Measurements from ENCODE around the gene MEIKIN. TPM values are rescaled to one million over a fixed set of nuclear protein-coding genes. Genes with fewer than 3 reads are reported as not detected.

The MEIKIN gene
- polyA plus RNA-seq, 3 donors, result 0.16 to 1.6 (median 1.6) TPM

DNA sequence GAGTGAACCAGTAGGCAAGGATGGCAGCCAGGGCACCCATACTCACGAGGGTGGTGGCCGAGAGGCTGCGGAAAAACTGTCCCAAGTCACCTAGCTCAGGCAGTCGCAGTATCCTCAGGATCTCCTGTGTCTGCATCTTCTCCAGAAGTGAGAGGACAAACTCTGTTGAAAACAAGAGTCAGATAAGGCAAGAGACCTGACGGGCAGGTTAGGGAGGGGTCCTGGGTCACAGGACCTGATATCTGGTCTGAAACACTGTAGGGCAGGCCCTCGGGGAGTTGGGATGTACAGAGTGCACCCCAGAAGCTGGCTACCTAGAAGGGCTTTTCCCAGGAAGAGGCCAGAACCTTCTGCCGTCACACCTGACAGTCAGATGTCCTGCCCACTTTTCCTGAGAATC is 48.6 kb upstream of the MEIKIN start:
- Histone ChIP-seq H3K36me3 (replicated peaks in 1 of 2; ENCODE audit: control insufficient read depth in 1 of 2, insufficient read depth in 2 of 2, low read length in 2 of 2) (no peaks in the 10 kb centered on the region), H3K4me3 (replicated peaks in 1 of 3; ENCODE audit: low read depth in 2 of 3, low read length in 3 of 3) (no peak overlapping the region), H3K27me3 (ENCODE audit: control insufficient read depth in 2 of 2, insufficient read depth in 2 of 2, low read length in 2 of 2) (no peaks in the 10 kb centered on the region), H3K4me1 (ENCODE audit: control insufficient read depth in 1 of 2, insufficient read depth in 2 of 2, low read length in 2 of 2) (no peaks in the 10 kb centered on the region), H3K9me3 (replicated peaks in 1 of 2; ENCODE audit: control insufficient read depth in 1 of 2, insufficient read depth in 1 of 2, low read length in 2 of 2) (no peaks in the 10 kb centered on the region), H4K20me1 (ENCODE audit: insufficient read depth, low read length) (no peaks in the 10 kb centered on the region), H3K27ac (ENCODE audit: low read depth in 1 of 2, low read length in 2 of 2) (no peak overlapping the region), H3K9ac (ENCODE audit: insufficient read depth, low read length, poor library complexity, severe bottlenecking) (no peak overlapping the region), H2AFZ (ENCODE audit: insufficient read depth, low read depth, low read length, poor library complexity, severe bottlenecking) (no peak overlapping the region), H3K4me2 (replicated peaks; ENCODE audit: extremely low read depth, low read length, poor library complexity, severe bottlenecking) (no peak overlapping the region), H3K79me2 (ENCODE audit: insufficient read depth, low read length) (no peaks in the 10 kb centered on the region)
- H3K27ac Mint-ChIP-seq, result no peak overlapping the region
- H3K27me3 Mint-ChIP-seq (ENCODE audit: low read depth in 3 of 3), result peaks cover 3 to 19% (median 5%) of the 10 kb centered on the region in 3 donors
- WGBS (ENCODE audit: insufficient coverage), result 95% methylated on average over 7 of the region's 7 CpGs
- H3K36me3 Mint-ChIP-seq, result no peaks in the 10 kb centered on the region
- no peaks in the 10 kb centered on the region for H3K9me3 Mint-ChIP-seq
- no peaks in the 10 kb centered on the region for H3K4me1 Mint-ChIP-seq
- intact Hi-C loops (cut with micrococcal nuclease), result no loop called here
- H3K4me3 Mint-ChIP-seq, result no peak overlapping the region
- TF ChIP-seq, protein P1, sequence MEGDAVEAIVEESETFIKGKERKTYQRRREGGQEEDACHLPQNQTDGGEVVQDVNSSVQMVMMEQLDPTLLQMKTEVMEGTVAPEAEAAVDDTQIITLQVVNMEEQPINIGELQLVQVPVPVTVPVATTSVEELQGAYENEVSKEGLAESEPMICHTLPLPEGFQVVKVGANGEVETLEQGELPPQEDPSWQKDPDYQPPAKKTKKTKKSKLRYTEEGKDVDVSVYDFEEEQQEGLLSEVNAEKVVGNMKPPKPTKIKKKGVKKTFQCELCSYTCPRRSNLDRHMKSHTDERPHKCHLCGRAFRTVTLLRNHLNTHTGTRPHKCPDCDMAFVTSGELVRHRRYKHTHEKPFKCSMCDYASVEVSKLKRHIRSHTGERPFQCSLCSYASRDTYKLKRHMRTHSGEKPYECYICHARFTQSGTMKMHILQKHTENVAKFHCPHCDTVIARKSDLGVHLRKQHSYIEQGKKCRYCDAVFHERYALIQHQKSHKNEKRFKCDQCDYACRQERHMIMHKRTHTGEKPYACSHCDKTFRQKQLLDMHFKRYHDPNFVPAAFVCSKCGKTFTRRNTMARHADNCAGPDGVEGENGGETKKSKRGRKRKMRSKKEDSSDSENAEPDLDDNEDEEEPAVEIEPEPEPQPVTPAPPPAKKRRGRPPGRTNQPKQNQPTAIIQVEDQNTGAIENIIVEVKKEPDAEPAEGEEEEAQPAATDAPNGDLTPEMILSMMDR (IDR thresholded peaks at IDR 0.05), result no peak
- no peak for DNase-seq

GRCh38 chr5:131993676-131994075 is 48.2 kb upstream of the MEIKIN start:
- no peak for DNase-seq
- Mint-ChIP-seq H3K27me3 (ENCODE audit: low read depth in 3 of 3) (peaks cover 3 to 17% (median 5%) of the 10 kb centered on the region in 3 donors), H3K4me1 (no peaks in the 10 kb centered on the region), H3K36me3 (no peaks in the 10 kb centered on the region), H3K4me3 (no peak overlapping the region), H3K27ac (no peak overlapping the region), H3K9me3 (no peaks in the 10 kb centered on the region)
- Histone ChIP-seq H3K9ac (ENCODE audit: insufficient read depth, low read length, poor library complexity, severe bottlenecking) (no peak overlapping the region), H3K27me3 (ENCODE audit: control insufficient read depth in 2 of 2, insufficient read depth in 2 of 2, low read length in 2 of 2) (no peaks in the 10 kb centered on the region), H3K27ac (ENCODE audit: low read depth in 1 of 2, low read length in 2 of 2) (no peak overlapping the region), H3K9me3 (replicated peaks in 1 of 2; ENCODE audit: control insufficient read depth in 1 of 2, insufficient read depth in 1 of 2, low read length in 2 of 2) (no peaks in the 10 kb centered on the region), H3K4me1 (ENCODE audit: control insufficient read depth in 1 of 2, insufficient read depth in 2 of 2, low read length in 2 of 2) (no peaks in the 10 kb centered on the region), H3K79me2 (ENCODE audit: insufficient read depth, low read length) (no peaks in the 10 kb centered on the region), H3K36me3 (replicated peaks in 1 of 2; ENCODE audit: control insufficient read depth in 1 of 2, insufficient read depth in 2 of 2, low read length in 2 of 2) (no peaks in the 10 kb centered on the region), H4K20me1 (ENCODE audit: insufficient read depth, low read length) (no peaks in the 10 kb centered on the region), H3K4me3 (replicated peaks in 1 of 3; ENCODE audit: low read depth in 2 of 3, low read length in 3 of 3) (no peak overlapping the region), H3K4me2 (replicated peaks; ENCODE audit: extremely low read depth, low read length, poor library complexity, severe bottlenecking) (no peak overlapping the region), H2AFZ (ENCODE audit: insufficient read depth, low read depth, low read length, poor library complexity, severe bottlenecking) (no peak overlapping the region)
- TF ChIP-seq, protein P1 (IDR thresholded peaks at IDR 0.05), result no peak
- WGBS (ENCODE audit: insufficient coverage), result 89% methylated on average over 3 of the region's 4 CpGs
- intact Hi-C loops (cut with micrococcal nuclease), result no loop called here
